SJSA1 (cell line): ENCODE results near the gene ZDHHC13. TPM values are rescaled to one million over a fixed set of nuclear protein-coding genes. Genes with fewer than 3 reads are reported as not detected.

Experiments
- DNase-seq, 2 experiments: peaks; one replicate each; pipeline ENCODE4 v3.0.0-alpha.2; 2015 to 2020; ENCODE audit warnings: low spot score in 2 of 2, low read depth in 1 of 2
- H3K27ac ChIP-seq: fragments of 250-450 bp; sonication (Bioruptor Pico); 2 replicates; pipeline ENCODE4 v1.5.1; 2020; ENCODE audit warnings: mild to moderate bottlenecking, moderate library complexity
- H3K27me3 ChIP-seq: fragments of 250-450 bp; sonication (Bioruptor Pico); replicated peaks from 2 replicates; pipeline ENCODE4 v1.5.1; 2020; ENCODE audit warnings: mild to moderate bottlenecking, moderate library complexity
- H3K36me3 ChIP-seq: fragments of 250-450 bp; sonication (Bioruptor Pico); 2 replicates; pipeline ENCODE4 v1.5.1; 2020; ENCODE audit warnings: mild to moderate bottlenecking
- H3K4me1 ChIP-seq: fragments of 250-450 bp; sonication (Bioruptor Pico); replicated peaks from 2 replicates; pipeline ENCODE4 v1.6.1; 2021; ENCODE audit warnings: mild to moderate bottlenecking
- H3K4me3 ChIP-seq: fragments of 250-450 bp; sonication (Bioruptor Pico); 2 replicates; pipeline ENCODE4 v1.5.1; 2020; ENCODE audit warnings: mild to moderate bottlenecking
- H3K9me3 ChIP-seq: fragments of 250-450 bp; sonication (Bioruptor Pico); replicated peaks from 2 replicates; pipeline ENCODE4 v1.5.1; 2020; ENCODE audit warnings: mild to moderate bottlenecking
- total RNA-seq: library from RNA; depleted of rRNA; stranded (reverse); fragments of >200 nt; shearing (Covaris generic); gene quantifications from 2 replicates; pipeline ENCODE4 v1.2.3, GENCODE V29; 2014

Gene ZDHHC13
- total RNA-seq, 1 experiment from 2014 or later = 18.5 TPM

- Histone ChIP-seq H3K27ac (no peak overlapping the region), H3K4me1 (no peaks in the 10 kb centered on the region), H3K36me3 (no peaks in the 10 kb centered on the region), H3K27me3 (no peaks in the 10 kb centered on the region), H3K9me3 (no peaks in the 10 kb centered on the region), H3K4me3 (no peak overlapping the region)
- DNase-seq = no peak
Measured at GRCh38 chr11:19164230-19164855, 47.4 kb downstream of the ZDHHC13 start.

- H3K27ac ChIP-seq = no peak overlapping the region
- H3K9me3 ChIP-seq = no peaks in the 10 kb centered on the region
Measured at GRCh38 chr11:19164881-19165280, 47.9 kb downstream of the ZDHHC13 start.

GRCh38 chr11:19168090-19168489 is 51.1 kb downstream of the ZDHHC13 start:
- H3K4me1 ChIP-seq = no peaks in the 10 kb centered on the region
- H3K4me3 ChIP-seq = no peak overlapping the region
- no peaks in the 10 kb centered on the region for H3K27me3 ChIP-seq
- no peaks in the 10 kb centered on the region for H3K36me3 ChIP-seq
- H3K9me3 ChIP-seq = no peaks in the 10 kb centered on the region
- no peak for DNase-seq
- H3K27ac ChIP-seq = no peak overlapping the region

More at GRCh38 chr11:19164881-19165280, 47.9 kb downstream of the ZDHHC13 start:
- DNase-seq = no peak
- no peak overlapping the region for H3K4me3 ChIP-seq
- no peaks in the 10 kb centered on the region for H3K36me3 ChIP-seq
- no peaks in the 10 kb centered on the region for H3K27me3 ChIP-seq
- no peaks in the 10 kb centered on the region for H3K4me1 ChIP-seq

GRCh38 chr11:19173004-19173689 is 56.2 kb downstream of the ZDHHC13 start:
- Histone ChIP-seq H3K9me3 (no peaks in the 10 kb centered on the region), H3K4me1 (no peaks in the 10 kb centered on the region), H3K27ac (no peak overlapping the region), H3K27me3 (no peaks in the 10 kb centered on the region), H3K4me3 (no peak overlapping the region), H3K36me3 (no peaks in the 10 kb centered on the region)
- no peak for DNase-seq

GRCh38 chr11:19173964-19174638 is 57.1 kb downstream of the ZDHHC13 start:
- Histone ChIP-seq H3K27me3 (no peaks in the 10 kb centered on the region), H3K4me3 (no peak overlapping the region), H3K36me3 (no peaks in the 10 kb centered on the region), H3K4me1 (no peaks in the 10 kb centered on the region), H3K9me3 (no peaks in the 10 kb centered on the region), H3K27ac (no peak overlapping the region)
- no peak for DNase-seq

GRCh38 chr11:19176629-19177186 is 59.7 kb downstream of the ZDHHC13 start:
- H3K4me1 ChIP-seq = no peaks in the 10 kb centered on the region

GRCh38 chr11:19181531-19182261 is 64.7 kb downstream of the ZDHHC13 start:
- DNase-seq = no peak
- no peak overlapping the region for H3K4me3 ChIP-seq
- no peaks in the 10 kb centered on the region for H3K36me3 ChIP-seq
- H3K9me3 ChIP-seq = no peaks in the 10 kb centered on the region
- no peak overlapping the region for H3K27ac ChIP-seq
- no peaks in the 10 kb centered on the region for H3K4me1 ChIP-seq
- H3K27me3 ChIP-seq = no peaks in the 10 kb centered on the region

More at GRCh38 chr11:19176629-19177186, 59.7 kb downstream of the ZDHHC13 start:
- Histone ChIP-seq H3K27me3 (no peaks in the 10 kb centered on the region), H3K4me3 (no peak overlapping the region), H3K36me3 (no peaks in the 10 kb centered on the region), H3K9me3 (no peaks in the 10 kb centered on the region), H3K27ac (no peak overlapping the region)
- DNase-seq = no peak

GRCh38 chr11:19183646-19184045 is 66.7 kb downstream of the ZDHHC13 start:
- H3K27me3 ChIP-seq = no peaks in the 10 kb centered on the region

GRCh38 chr11:19185036-19185435 is 68.1 kb downstream of the ZDHHC13 start:
- Histone ChIP-seq H3K27ac (no peak overlapping the region), H3K36me3 (no peaks in the 10 kb centered on the region), H3K27me3 (no peaks in the 10 kb centered on the region), H3K4me3 (no peak overlapping the region), H3K4me1 (no peaks in the 10 kb centered on the region), H3K9me3 (no peaks in the 10 kb centered on the region)
- DNase-seq = no peak

More at GRCh38 chr11:19183646-19184045, 66.7 kb downstream of the ZDHHC13 start:
- H3K9me3 ChIP-seq = no peaks in the 10 kb centered on the region
- H3K36me3 ChIP-seq = no peaks in the 10 kb centered on the region
- H3K27ac ChIP-seq = no peak overlapping the region
- no peak for DNase-seq
- no peak overlapping the region for H3K4me3 ChIP-seq
- no peaks in the 10 kb centered on the region for H3K4me1 ChIP-seq

GRCh38 chr11:19185516-19186052 is 68.6 kb downstream of the ZDHHC13 start:
- no peaks in the 10 kb centered on the region for H3K27me3 ChIP-seq
- no peak overlapping the region for H3K27ac ChIP-seq
- no peak overlapping the region for H3K4me3 ChIP-seq
- H3K9me3 ChIP-seq = no peaks in the 10 kb centered on the region
- no peak for DNase-seq
- no peaks in the 10 kb centered on the region for H3K4me1 ChIP-seq
- H3K36me3 ChIP-seq = no peaks in the 10 kb centered on the region

GRCh38 chr11:19187114-19187832 is 70.3 kb downstream of the ZDHHC13 start:
- Histone ChIP-seq H3K36me3 (no peaks in the 10 kb centered on the region), H3K9me3 (no peaks in the 10 kb centered on the region), H3K4me1 (no peaks in the 10 kb centered on the region), H3K27ac (no peak overlapping the region), H3K27me3 (no peaks in the 10 kb centered on the region), H3K4me3 (no peak overlapping the region)
- no peak for DNase-seq

- DNase-seq = no peak
- no peak overlapping the region for H3K4me3 ChIP-seq
Measured at GRCh38 chr11:19187833-19188258, 70.9 kb downstream of the ZDHHC13 start.

More at GRCh38 chr11:19187833-19188258, 70.9 kb downstream of the ZDHHC13 start:
- H3K4me1 ChIP-seq = no peaks in the 10 kb centered on the region
- no peaks in the 10 kb centered on the region for H3K9me3 ChIP-seq
- H3K27me3 ChIP-seq = no peaks in the 10 kb centered on the region
- H3K36me3 ChIP-seq = no peaks in the 10 kb centered on the region
- H3K27ac ChIP-seq = no peak overlapping the region
